ENCODE data around the gene TEX26.

- TF ChIP-seq CTCF (IDR thresholded peaks at IDR 0.05) (no peak), EP300 (IDR thresholded peaks at IDR 0.05) (no peak)
Observed at GRCh38 chr13:30985637-30986205, 53.3 kb downstream of the TEX26 start.
